GM06990 (cell line): Measurements from ENCODE around the gene GNAQ.
"Not testable (repeated sequence)": the region's sequence is repeated elsewhere in the genome, so short reads cannot be mapped to it uniquely, and the experiment has no call there.

ENCODE experiments used
- DNase-seq: peaks from one replicate; pipeline ENCODE4 v3.0.0-alpha.2; 2011; ENCODE audit not compliant: insufficient read length; ENCODE audit errors: extremely low read depth
- H3K27me3 ChIP-seq: replicated peaks from 2 replicates; pipeline ENCODE4 v1.6.0; 2011; ENCODE audit warnings: low read length; ENCODE audit not compliant: control insufficient read depth, insufficient read depth
- H3K36me3 ChIP-seq: 2 replicates; pipeline ENCODE4 v1.5.1; 2011; ENCODE audit warnings: low read length; ENCODE audit not compliant: control insufficient read depth, insufficient read depth
- H3K4me3 ChIP-seq: replicated peaks from 2 replicates; pipeline ENCODE4 v1.5.1; 2011; ENCODE audit warnings: low read depth, mild to moderate bottlenecking, control low read depth, low read length
- CTCF ChIP-seq: IDR thresholded peaks from 2 replicates; pipeline ENCODE4 v1.5.1; 2011; ENCODE audit warnings: low read length, control low read depth, mild to moderate bottlenecking, inconsistent platforms; ENCODE audit not compliant: insufficient read depth, poor library complexity, severe bottlenecking

Gene GNAQ

GRCh38 chr9:77725820-77726219, 305.8 kb downstream of the GNAQ start:
- Histone ChIP-seq H3K36me3 (no peaks in the 10 kb centered on the region), H3K27me3 (no peaks in the 10 kb centered on the region), H3K4me3 (no peak overlapping the region)
- DNase-seq, result no peak
- TF ChIP-seq CTCF, result no peak

GRCh38 chr9:77725046-77725694, 306.4 kb downstream of the GNAQ start:
- no peaks in the 10 kb centered on the region for H3K27me3 ChIP-seq
- H3K36me3 ChIP-seq, result no peaks in the 10 kb centered on the region
- TF ChIP-seq CTCF, result no peak
- no peak for DNase-seq
- no peak overlapping the region for H3K4me3 ChIP-seq

GRCh38 chr9:77721156-77721555, 310.5 kb downstream of the GNAQ start:
- H3K27me3 ChIP-seq, H3K36me3 ChIP-seq, H3K4me3 ChIP-seq: not testable (repeated sequence)

GRCh38 chr9:77719321-77719720, 312.3 kb downstream of the GNAQ start:
- no peaks in the 10 kb centered on the region for H3K36me3 ChIP-seq
- H3K27me3 ChIP-seq, result no peaks in the 10 kb centered on the region
- DNase-seq, result no peak
- no peak for TF ChIP-seq CTCF
- no peak overlapping the region for H3K4me3 ChIP-seq

More at GRCh38 chr9:77721156-77721555, 310.5 kb downstream of the GNAQ start:
- not testable (repeated sequence) for DNase-seq

GRCh38 chr9:77718298-77718640, 313.3 kb downstream of the GNAQ start:
- not testable (repeated sequence) for DNase-seq, H3K27me3 ChIP-seq, H3K36me3 ChIP-seq

GRCh38 chr9:77717608-77718297, 313.9 kb downstream of the GNAQ start:
- not testable (repeated sequence) for DNase-seq, H3K36me3 ChIP-seq, H3K4me3 ChIP-seq, H3K27me3 ChIP-seq

More at GRCh38 chr9:77718298-77718640, 313.3 kb downstream of the GNAQ start:
- H3K4me3 ChIP-seq, result not testable (repeated sequence)

- no peak for DNase-seq
These were observed 317.5 kb downstream of the GNAQ start for GRCh38 chr9:77714077-77714549.

More at GRCh38 chr9:77714077-77714549, 317.5 kb downstream of the GNAQ start:
- Histone ChIP-seq H3K36me3 (no peaks in the 10 kb centered on the region), H3K27me3 (no peaks in the 10 kb centered on the region), H3K4me3 (no peak overlapping the region)
- no peak for TF ChIP-seq CTCF
